Keratinocyte (primary cell): ENCODE results near the gene TNS4. TPM values are rescaled to one million over a fixed set of nuclear protein-coding genes. Genes with fewer than 3 reads are reported as not detected.
A peak's percentile ranks its signal among the peaks of the same experiment; 100 is the strongest.

Experiments used
- DNase-seq: peaks from one replicate; pipeline ENCODE4 v3.0.0-alpha.2; 2011; ENCODE audit warnings: low read depth, missing footprints, low spot score
- FAIRE-seq: peaks from 2 replicates; lab custom pipeline; 2011; peaks lifted over from hg19 to GRCh38; lab: Jason Lieb, UNC
- H2AFZ ChIP-seq: 2 replicates; pipeline ENCODE4 v1.6.0; 2012; ENCODE audit warnings: low read length, control low read depth, inconsistent platforms; ENCODE audit not compliant: control insufficient read depth
- H3K27ac ChIP-seq: 2 replicates; pipeline ENCODE4 v1.5.1; 2011; ENCODE audit warnings: low read length; ENCODE audit not compliant: control insufficient read depth, insufficient read depth
- H3K27me3 ChIP-seq: 3 replicates; pipeline ENCODE4 v1.6.0; 2011; ENCODE audit warnings: low read length; ENCODE audit not compliant: control insufficient read depth, insufficient read depth; ENCODE audit errors: extremely low read depth
- H3K36me3 ChIP-seq, 2 experiments: 2 replicates in 1 of 2; 3 replicates in 1 of 2; pipeline ENCODE4 v1.5.1; 2011; ENCODE audit warnings: low read length in 2 of 2, mild to moderate bottlenecking in 1 of 2; ENCODE audit not compliant: control insufficient read depth in 2 of 2, insufficient read depth in 2 of 2; ENCODE audit errors: extremely low read depth in 1 of 2
- H3K4me1 ChIP-seq: 3 replicates; pipeline ENCODE4 v1.5.1; 2011; ENCODE audit warnings: low read length; ENCODE audit not compliant: control insufficient read depth, insufficient read depth; ENCODE audit errors: extremely low read depth
- H3K4me2 ChIP-seq: 3 replicates; pipeline ENCODE4 v1.6.0; 2011; ENCODE audit warnings: low read depth, low read length; ENCODE audit not compliant: control insufficient read depth, insufficient read depth; ENCODE audit errors: extremely low read depth
- H3K4me3 ChIP-seq, 3 experiments: fragments of 200-600 bp in 1 of 3; sonication (generic) in 1 of 3; 2 replicates in 2 of 3; 3 replicates in 1 of 3; pipeline ENCODE4 v1.5.1; 2011 to 2016; ENCODE audit warnings: low read length in 3 of 3, mild to moderate bottlenecking in 3 of 3, control low read depth in 2 of 3, inconsistent platforms in 1 of 3, low read depth in 1 of 3, mixed read lengths in 1 of 3, mixed run types in 1 of 3, moderate library complexity in 1 of 3; ENCODE audit not compliant: control insufficient read depth in 2 of 3, insufficient read depth in 2 of 3; ENCODE audit errors: extremely low read depth in 1 of 3
- H3K79me2 ChIP-seq: 2 replicates; pipeline ENCODE4 v1.6.0; 2012; ENCODE audit warnings: low read length; ENCODE audit not compliant: control insufficient read depth, insufficient read depth
- H3K9ac ChIP-seq: 3 replicates; pipeline ENCODE4 v1.6.0; 2011; ENCODE audit warnings: low read length; ENCODE audit not compliant: control insufficient read depth, insufficient read depth; ENCODE audit errors: extremely low read depth
- H3K9me1 ChIP-seq: 3 replicates; pipeline ENCODE4 v1.6.0; 2011; ENCODE audit warnings: low read length; ENCODE audit not compliant: control insufficient read depth, insufficient read depth; ENCODE audit errors: extremely low read depth
- H3K9me3 ChIP-seq: 2 replicates; pipeline ENCODE4 v1.5.1; 2012; ENCODE audit warnings: low read depth, low read length; ENCODE audit not compliant: control insufficient read depth
- H4K20me1 ChIP-seq: 3 replicates; pipeline ENCODE4 v1.6.0; 2011; ENCODE audit warnings: low read length; ENCODE audit not compliant: control insufficient read depth, insufficient read depth; ENCODE audit errors: extremely low read depth
- EZH2 ChIP-seq: IDR thresholded peaks from one replicate; pipeline ENCODE4 v1.6.1; 2012; ENCODE audit warnings: inconsistent platforms, mild to moderate bottlenecking, low read length, moderate library complexity
- dilution Hi-C: fragments of 300-500 bp; cut with MboI; formaldehyde crosslinking; loops from one replicate; pipeline ENCODE4 v1.7.0; 2020; ENCODE audit warnings: low sequenced_read_pairs; ENCODE audit not compliant: extremely low pct_ligation_motif_present
- polyA plus RNA-seq, 5 experiments: library from polyadenylated mRNA; depleted of rRNA in 3 of 5; stranded (reverse) in 3 of 5; stranded (forward) in 1 of 5; unstranded in 1 of 5; fragments of >200 nt; gene quantifications; 1 replicate in 1 of 5; 2 replicates in 3 of 5; 3 replicates in 1 of 5; pipeline versions ENCODE4 v1.2.1 to v1.2.3, GENCODE V29; 2011 to 2012; ENCODE audit warnings: missing spikeins in 2 of 5, low read depth in 1 of 5, low replicate concordance in 1 of 5
- TF ChIP-seq, protein P1 (sequence below), 3 experiments: IDR thresholded peaks in 1 of 3; conservative IDR thresholded peaks in 1 of 3; optimal IDR thresholded peaks in 1 of 3; 2 replicates in 2 of 3; 3 replicates in 1 of 3; pipeline versions ENCODE3 to v1.5.1; 2011; ENCODE audit warnings: low read length in 3 of 3, mild to moderate bottlenecking in 3 of 3, moderate library complexity in 2 of 3, control low read depth in 1 of 3, inconsistent platforms in 1 of 3; ENCODE audit not compliant: insufficient read depth in 2 of 3; ENCODE audit errors: extremely low read depth in 1 of 3

TNS4 gene
- polyA plus RNA-seq, 1 donor (not counting 4 experiments of a cell fraction or from before 2014, with no cell fraction given): 160 TPM

DNA sequence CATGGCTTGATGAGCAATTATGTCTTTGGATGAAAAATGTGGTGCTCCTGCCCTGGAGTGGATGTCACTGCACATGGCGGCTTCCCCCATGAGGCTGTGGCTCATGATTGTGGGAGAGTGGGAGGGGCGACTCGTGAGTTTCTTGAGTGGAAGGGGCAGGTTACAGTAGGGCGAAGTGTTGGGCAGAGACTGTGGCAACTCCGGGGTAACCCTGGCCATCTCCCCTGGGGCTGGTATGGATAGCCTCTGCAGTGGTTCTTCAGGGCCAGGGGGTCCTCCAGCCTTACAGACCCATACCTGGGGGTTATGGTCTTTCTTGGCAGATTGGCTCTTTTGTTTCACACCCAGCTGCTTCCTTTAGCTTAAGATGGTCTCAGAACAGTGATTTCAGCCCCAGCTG, 1.3 kb upstream of the TNS4 start:
- Histone ChIP-seq H3K9me1 (no peaks in the 10 kb centered on the region), H2AFZ (no peak overlapping the region), H3K4me3 (no peak overlapping the region), H3K79me2 (peaks cover 47% of the 10 kb centered on the region), H3K9me3 (no peaks in the 10 kb centered on the region), H4K20me1 (peaks cover 24% of the 10 kb centered on the region), H3K27me3 (no peaks in the 10 kb centered on the region), H3K9ac (no peak overlapping the region), H3K4me2 (no peak overlapping the region), H3K27ac (no peak overlapping the region), H3K36me3 (peaks cover 12 to 27% of the 10 kb centered on the region in 2 experiments), H3K4me1 (peaks cover 23% of the 10 kb centered on the region)
- dilution Hi-C loops: no loop called here
- no peak for FAIRE-seq
- no peak for TF ChIP-seq EZH2
- TF ChIP-seq, protein P1, sequence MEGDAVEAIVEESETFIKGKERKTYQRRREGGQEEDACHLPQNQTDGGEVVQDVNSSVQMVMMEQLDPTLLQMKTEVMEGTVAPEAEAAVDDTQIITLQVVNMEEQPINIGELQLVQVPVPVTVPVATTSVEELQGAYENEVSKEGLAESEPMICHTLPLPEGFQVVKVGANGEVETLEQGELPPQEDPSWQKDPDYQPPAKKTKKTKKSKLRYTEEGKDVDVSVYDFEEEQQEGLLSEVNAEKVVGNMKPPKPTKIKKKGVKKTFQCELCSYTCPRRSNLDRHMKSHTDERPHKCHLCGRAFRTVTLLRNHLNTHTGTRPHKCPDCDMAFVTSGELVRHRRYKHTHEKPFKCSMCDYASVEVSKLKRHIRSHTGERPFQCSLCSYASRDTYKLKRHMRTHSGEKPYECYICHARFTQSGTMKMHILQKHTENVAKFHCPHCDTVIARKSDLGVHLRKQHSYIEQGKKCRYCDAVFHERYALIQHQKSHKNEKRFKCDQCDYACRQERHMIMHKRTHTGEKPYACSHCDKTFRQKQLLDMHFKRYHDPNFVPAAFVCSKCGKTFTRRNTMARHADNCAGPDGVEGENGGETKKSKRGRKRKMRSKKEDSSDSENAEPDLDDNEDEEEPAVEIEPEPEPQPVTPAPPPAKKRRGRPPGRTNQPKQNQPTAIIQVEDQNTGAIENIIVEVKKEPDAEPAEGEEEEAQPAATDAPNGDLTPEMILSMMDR (optimal IDR thresholded peaks at IDR 0.05 in 1 of 3, IDR thresholded peaks at IDR 0.05 in 1 of 3, conservative IDR thresholded peaks at IDR 0.05 in 1 of 3; ENCODE audit: extremely low read depth in 1 of 3, insufficient read depth in 2 of 3, low read length in 3 of 3): no peak
- no peak for DNase-seq

DNA sequence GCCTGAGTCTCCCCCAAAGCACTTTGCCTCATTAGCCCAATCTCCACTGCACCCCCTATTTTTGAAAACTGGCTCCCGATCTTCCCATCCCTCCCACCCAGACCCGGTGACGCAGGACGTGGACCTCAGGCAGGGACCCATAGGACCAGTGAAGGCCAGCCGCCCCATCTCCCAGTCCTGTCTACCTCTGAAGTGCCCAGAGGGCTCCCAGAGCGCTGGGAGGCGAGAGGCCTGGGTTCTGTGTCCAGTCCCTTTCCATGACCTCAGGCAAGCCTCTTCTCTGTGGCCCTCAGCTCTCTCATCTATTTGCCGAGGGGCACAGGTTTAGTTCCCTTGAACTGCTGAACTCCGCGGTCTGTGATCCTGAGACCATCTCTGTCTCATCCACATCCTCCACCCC, 714 bp downstream of the TNS4 start:
- Histone ChIP-seq H4K20me1 (peaks cover 44% of the 10 kb centered on the region), H3K9me1 (peaks cover 4% of the 10 kb centered on the region), H3K4me3 (peak overlapping the region; percentile 79 to 98 (median 91)), H3K27ac (peak overlapping the region; percentile 94), H2AFZ (no peak overlapping the region), H3K79me2 (peaks cover 68% of the 10 kb centered on the region), H3K9ac (peak overlapping the region; percentile 99), H3K4me1 (peaks cover 35% of the 10 kb centered on the region), H3K36me3 (peaks cover 22 to 45% of the 10 kb centered on the region in 2 experiments), H3K9me3 (no peaks in the 10 kb centered on the region), H3K4me2 (peak overlapping the region; percentile 98), H3K27me3 (no peaks in the 10 kb centered on the region)
- no peak for TF ChIP-seq EZH2
- TF ChIP-seq, protein P1 (optimal IDR thresholded peaks at IDR 0.05 in 1 of 3, IDR thresholded peaks at IDR 0.05 in 1 of 3, conservative IDR thresholded peaks at IDR 0.05 in 1 of 3; ENCODE audit: extremely low read depth in 1 of 3, insufficient read depth in 2 of 3, low read length in 3 of 3): no peak
- DNase-seq (no peak), FAIRE-seq (no peak)
- dilution Hi-C loops: no loop called here
